Stimulated activated CD4-positive, alpha-beta T cell treated with anti-CD3 and anti-CD28 coated beads, Interleukin-15, amount 100 ng/mL, for 1 hour (primary cell): ENCODE data around the gene SERPINB6.
"Not testable (repeated sequence)": the region's sequence is repeated elsewhere in the genome, so short reads cannot be mapped to it uniquely, and the experiment has no call there.

ENCODE experiments used
- DNase-seq, 2 donors: peaks; one replicate each; pipeline ENCODE4 v3.0.0-alpha.2; 2020; ENCODE audit warnings: low read depth in 1 of 2, low spot score in 1 of 2

The SERPINB6 gene

GRCh38 chr6:2977799-2978590, 6.6 kb upstream of the SERPINB6 start:
- no peak for DNase-seq

GRCh38 chr6:2977290-2977689, 5.9 kb upstream of the SERPINB6 start:
- DNase-seq = no peak

GRCh38 chr6:2976571-2977085, 5.3 kb upstream of the SERPINB6 start:
- DNase-seq = no peak

- no peak for DNase-seq
These were observed 4.7 kb upstream of the SERPINB6 start for GRCh38 chr6:2976060-2976459.

GRCh38 chr6:2973676-2974075, 2.3 kb upstream of the SERPINB6 start:
- no peak for DNase-seq

GRCh38 chr6:2973180-2973579, 1.8 kb upstream of the SERPINB6 start:
- not testable (repeated sequence) for DNase-seq

- DNase-seq = not testable (repeated sequence)
These were observed 1.3 kb upstream of the SERPINB6 start for GRCh38 chr6:2972685-2973084.

DNA sequence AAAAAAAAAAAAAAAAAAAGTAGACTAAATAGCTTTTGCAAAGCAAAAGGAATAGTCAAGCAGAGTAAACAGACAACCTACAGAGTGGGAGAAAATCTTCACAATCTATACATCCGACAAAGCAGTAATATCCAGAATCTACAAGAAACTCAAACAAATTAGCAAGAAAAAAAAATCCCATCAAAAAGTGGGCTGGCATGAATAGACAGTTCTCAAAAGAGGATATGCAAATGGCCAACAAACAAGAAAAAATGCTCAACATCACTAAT, 786 bp upstream of the SERPINB6 start:
- DNase-seq = not testable (repeated sequence)

- peak in 1 of 2 donors; percentile 42 for DNase-seq
These were observed 481 bp downstream of the SERPINB6 start for GRCh38 chr6:2970753-2971419.

DNA sequence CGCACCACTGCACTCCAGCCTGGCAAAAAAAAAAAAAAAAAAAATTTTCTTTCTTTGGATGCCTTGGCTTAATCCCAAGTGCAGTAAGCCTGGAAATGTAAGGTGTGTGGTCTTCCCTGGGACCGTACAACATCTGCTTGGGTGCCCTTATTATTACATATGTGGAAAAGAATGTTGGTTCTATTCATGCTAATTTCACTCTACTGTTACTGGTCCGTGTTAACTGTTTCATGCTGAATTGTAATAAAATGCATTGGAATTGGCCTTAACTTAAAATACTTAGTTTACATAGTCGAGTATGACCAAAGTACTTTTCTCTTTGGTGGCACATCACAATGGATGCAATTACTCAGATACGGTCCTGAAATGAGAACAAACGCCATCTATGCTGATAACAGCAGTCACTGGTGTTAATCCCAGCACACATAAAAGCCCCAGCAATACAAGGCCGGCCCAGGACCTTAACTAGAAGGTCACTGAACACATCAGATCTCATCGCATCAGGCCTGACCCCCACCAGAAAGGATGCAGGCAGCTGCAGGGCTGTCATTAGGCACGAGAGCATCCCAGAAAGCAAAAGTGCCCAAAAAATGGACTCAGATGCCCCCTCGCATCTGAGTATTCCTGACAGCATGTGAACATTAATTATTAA, 1.2 kb downstream of the SERPINB6 start:
- no peak for DNase-seq

DNA sequence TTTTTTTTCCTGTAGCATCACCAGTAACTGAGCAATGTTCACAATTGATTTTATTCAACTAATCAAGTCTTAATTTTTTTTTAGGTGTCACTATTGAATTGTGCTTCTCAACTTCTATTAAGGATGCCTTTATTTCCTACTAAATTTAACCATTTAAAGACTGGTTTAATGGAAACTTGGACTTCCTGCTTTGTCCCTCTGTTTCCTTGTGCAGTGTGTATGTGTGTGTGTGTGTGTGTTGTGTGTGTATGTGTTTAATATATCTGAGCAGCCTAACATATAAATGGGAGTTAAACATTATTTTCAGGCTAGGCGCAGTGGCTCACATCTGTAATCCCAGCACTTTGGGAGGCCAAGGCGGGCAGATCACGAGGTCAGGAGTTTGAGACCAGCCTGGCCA, 1.8 kb downstream of the SERPINB6 start:
- DNase-seq = no peak

DNA sequence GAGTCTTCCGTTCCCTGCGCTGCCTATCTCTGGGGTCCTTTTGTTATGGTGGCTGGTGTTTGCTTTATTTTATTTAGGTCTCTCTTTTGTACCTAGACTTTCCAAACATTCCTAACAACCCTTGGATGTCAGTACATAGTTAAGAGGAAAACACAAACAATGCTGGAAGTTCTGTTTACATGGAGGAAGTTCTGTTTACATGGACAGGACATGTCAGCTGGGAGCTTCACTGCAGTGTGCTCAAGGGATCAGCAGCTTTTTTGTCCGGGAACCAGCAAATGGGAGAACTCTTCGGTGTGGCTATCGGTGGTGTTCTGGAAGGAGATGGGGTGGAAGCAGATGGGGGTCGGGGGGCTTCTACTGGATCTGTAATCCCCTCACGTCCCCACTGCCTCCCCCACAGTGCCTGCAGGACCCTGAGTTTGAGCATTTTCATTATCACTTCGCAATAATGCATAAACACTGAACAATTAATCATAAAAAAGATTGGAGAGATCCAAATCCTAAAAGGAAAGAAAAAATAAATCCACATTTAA, 2.7 kb downstream of the SERPINB6 start:
- no peak for DNase-seq

GRCh38 chr6:2967936-2968335, 3.4 kb downstream of the SERPINB6 start:
- no peak for DNase-seq

- DNase-seq = no peak
These were observed 5.0 kb downstream of the SERPINB6 start for GRCh38 chr6:2966347-2966746.

DNA sequence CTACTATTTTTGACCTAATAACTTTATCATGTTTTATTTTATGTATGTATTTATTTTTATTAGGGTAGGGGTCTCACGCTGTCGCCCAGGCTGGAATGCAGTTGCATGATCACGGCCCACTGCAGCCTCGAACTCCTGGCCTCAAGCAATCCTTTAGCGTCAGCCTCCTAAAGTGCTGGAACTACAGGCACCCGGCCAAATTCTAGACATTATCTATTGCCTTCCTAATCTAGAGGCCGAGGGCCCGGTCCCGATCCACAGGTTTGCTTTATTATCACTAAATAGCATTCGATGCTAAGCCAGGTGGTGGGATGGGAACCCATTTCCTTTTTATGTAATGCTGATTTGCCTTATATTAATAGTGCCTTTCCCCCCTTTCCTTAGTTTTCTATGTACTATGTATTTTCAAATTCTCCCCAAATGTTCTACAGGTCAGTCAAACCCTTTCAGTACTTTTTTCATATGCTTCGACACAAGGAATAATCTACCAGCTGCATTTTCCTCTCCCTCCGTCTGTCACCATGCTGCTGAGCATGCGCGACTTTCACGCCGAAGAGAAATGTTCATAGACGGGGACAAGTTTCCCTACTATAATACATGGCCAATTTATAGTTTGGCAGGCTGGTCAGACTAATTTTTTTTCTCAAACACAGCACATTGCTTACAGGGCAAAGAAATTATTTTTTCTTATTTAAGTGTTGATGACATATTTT, 6.4 kb downstream of the SERPINB6 start:
- DNase-seq = no peak

DNA sequence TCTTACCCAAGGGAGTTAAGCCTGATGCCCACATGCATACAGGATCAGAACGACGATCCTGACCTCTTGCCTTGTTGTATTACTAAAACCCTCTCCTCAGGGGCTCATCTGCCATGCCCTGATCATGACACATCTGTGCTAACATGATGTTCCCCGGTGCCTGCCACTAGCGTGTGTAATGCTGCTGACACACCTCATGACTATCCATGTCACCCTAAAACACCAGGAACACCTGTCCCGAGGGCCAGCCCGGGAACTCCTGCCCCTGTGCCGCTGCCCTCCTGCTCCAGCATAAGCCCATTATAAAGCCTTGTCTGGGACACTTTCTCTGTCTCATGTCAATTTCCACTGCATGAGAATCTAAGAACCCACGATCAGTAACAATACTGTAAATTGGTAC, 7.6 kb downstream of the SERPINB6 start:
- no peak for DNase-seq

DNA sequence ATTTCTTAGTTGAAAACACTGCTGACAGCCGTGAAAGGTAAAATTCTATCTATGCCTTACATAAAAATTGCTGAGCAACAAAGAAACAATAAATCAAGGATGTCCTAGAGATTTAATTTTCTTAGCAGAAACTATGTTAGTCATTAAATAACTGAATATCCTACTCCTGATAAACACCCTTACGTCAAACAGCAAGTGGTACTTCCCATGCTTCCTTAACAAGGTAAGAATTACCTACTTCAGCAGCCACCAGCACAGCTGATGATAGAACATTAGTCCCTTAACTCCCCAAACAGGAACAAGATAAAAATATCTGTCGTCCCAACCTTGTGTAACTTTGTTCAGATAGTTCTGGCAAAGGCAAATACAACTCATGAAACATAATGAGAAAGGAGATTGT, 8.7 kb downstream of the SERPINB6 start:
- no peak for DNase-seq

DNA sequence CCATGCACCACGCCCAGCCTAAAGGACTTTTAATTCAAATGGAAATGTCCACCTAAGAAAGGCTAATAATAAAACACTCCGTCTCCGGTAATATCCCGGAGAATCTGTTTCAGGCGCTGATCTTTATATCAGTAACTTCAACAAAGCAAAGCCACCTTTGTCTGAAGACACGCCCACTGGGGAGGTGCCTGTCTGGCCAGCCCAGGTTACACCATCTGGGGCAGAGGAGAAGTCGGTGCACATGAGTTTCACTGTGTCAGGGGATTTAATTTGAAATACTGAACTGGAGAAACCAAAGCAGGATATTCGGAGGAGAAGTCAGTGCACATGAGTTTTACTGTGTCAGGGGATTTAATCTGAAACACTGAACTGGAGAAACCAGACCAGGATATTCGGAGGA, 9.4 kb downstream of the SERPINB6 start:
- no peak for DNase-seq

- DNase-seq = no peak
These were observed 9.9 kb downstream of the SERPINB6 start for GRCh38 chr6:2961506-2961905.

GRCh38 chr6:2960935-2961334, 10.4 kb downstream of the SERPINB6 start:
- no peak for DNase-seq
